ENCODE data around the gene SEMA6A.

The SEMA6A gene

DNA sequence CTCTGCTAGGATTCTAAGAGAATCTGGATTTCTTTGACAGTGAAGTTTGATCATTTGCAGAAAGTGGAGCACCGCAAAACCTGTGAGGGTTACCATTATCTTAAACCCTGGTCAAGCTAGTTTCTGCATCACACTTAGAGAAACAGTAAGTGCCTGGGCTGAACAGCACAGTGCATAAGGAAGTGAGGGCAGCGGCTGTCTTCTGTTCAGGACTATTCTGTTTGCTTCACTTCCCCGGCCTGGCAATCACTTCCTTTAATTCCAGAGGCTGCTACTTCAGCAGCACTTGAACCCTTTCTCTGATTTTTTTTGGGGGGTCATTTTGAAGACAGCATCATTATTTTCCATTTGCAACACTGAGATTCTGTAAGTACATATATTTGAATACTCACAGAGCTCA lies 32.0 kb downstream of the SEMA6A start:
- DNase-seq (ENCODE audit: low read depth), result no peak
- TF ChIP-seq, protein P1, sequence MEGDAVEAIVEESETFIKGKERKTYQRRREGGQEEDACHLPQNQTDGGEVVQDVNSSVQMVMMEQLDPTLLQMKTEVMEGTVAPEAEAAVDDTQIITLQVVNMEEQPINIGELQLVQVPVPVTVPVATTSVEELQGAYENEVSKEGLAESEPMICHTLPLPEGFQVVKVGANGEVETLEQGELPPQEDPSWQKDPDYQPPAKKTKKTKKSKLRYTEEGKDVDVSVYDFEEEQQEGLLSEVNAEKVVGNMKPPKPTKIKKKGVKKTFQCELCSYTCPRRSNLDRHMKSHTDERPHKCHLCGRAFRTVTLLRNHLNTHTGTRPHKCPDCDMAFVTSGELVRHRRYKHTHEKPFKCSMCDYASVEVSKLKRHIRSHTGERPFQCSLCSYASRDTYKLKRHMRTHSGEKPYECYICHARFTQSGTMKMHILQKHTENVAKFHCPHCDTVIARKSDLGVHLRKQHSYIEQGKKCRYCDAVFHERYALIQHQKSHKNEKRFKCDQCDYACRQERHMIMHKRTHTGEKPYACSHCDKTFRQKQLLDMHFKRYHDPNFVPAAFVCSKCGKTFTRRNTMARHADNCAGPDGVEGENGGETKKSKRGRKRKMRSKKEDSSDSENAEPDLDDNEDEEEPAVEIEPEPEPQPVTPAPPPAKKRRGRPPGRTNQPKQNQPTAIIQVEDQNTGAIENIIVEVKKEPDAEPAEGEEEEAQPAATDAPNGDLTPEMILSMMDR (IDR thresholded peaks at IDR 0.05; ENCODE audit: low read length, missing control alignments), result no peak
- no peak overlapping the region for H3K4me3 ChIP-seq (replicated peaks; ENCODE audit: low read depth, low read length)

DNA sequence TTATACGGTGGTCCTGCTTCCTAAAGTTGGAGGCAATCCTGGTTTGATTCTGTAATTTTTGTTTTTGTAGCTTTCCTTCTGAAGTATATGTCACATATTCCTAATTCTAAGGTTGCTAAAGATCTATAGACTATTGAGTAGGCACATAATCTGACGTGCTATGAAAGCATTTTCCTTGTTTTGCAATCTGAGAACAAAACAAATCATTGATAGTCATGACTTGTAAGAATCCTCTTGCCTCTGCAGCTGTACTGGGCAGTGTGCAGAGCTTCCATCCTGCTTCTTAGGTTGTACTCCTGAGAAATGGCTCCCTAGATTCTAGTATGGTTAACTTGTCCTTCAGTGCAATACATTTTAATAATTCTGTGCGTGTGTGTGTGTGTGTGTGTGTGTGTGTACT lies 35.4 kb downstream of the SEMA6A start:
- TF ChIP-seq, protein P1 (IDR thresholded peaks at IDR 0.05; ENCODE audit: low read length, missing control alignments), result no peak
- H3K4me3 ChIP-seq (replicated peaks; ENCODE audit: low read depth, low read length), result no peak overlapping the region
- no peak for DNase-seq (ENCODE audit: low read depth)

DNA sequence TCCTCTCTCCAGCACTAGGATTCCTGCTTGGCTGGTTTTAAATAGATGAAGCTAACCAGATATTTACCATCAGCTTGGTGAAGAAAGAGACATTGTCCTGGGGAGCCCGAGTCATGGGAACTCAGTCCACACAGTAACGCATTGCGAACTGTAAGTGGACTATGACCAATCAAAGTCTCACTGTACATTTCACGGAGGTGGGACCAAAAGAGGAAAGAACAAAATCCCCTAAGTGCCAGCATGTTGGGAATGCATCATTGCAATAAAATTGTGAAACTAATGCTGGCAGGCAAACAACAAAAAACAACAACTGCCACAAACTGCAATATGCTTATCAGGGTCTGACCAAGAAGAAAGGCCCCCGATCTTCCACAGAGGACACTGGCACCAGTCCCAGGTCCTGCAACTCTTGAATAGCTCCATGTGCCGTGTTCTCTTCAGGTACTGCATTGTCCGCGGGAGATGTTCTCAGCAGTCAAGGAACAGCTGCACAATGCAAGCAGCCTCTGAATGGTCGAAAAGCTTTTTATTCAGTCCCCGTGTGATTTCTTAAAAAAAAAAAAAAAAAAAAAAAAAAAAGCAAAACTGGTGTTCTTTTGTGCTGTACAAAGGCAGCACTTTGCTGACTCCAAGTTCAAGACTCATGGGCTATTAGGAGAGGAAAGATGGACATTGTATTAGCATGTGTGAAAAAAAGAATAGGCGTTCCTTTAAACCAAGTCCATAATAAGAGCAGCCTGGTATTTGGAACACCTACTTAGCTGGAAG lies 38.1 kb downstream of the SEMA6A start:
- TF ChIP-seq, protein P1 (IDR thresholded peaks at IDR 0.05; ENCODE audit: low read length, missing control alignments), result no peak
- no peak overlapping the region for H3K4me3 ChIP-seq (replicated peaks; ENCODE audit: low read depth, low read length)
- DNase-seq (ENCODE audit: low read depth), result peak; percentile 8

DNA sequence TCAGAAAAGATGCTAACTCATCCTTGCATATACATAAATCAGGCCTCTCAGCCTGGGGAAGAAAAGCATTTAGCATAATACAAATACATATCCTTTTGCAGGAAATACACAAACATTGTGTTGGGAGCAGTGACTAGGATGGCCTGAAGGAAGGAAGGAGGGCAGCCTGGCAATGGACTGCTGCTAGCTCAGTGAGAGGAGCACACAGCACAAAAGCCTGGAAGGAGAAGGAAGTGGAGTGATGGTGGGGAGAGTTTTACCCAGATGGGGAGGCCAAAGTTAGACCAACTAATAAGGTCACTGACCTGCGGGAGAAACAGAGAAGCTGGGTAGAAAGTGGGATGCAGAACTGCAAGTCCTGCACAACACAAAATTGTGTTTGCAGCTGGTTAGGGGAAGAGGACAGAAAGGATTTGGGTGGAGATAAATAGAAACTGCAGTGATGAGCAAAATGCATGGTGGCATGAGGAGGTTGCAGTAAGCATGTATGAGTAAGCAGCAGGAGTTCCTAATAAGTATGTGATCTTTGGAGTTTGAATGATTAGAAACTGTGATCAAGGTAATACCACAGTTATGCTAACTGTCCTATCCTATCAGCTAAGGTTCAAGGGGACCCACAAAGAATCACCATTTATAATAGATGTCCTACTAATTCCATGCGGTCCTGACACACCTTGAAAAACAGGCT lies 39.5 kb downstream of the SEMA6A start:
- TF ChIP-seq, protein P1 (IDR thresholded peaks at IDR 0.05; ENCODE audit: low read length, missing control alignments), result no peak
- DNase-seq (ENCODE audit: low read depth), result no peak
- no peak overlapping the region for H3K4me3 ChIP-seq (replicated peaks; ENCODE audit: low read depth, low read length)

DNA sequence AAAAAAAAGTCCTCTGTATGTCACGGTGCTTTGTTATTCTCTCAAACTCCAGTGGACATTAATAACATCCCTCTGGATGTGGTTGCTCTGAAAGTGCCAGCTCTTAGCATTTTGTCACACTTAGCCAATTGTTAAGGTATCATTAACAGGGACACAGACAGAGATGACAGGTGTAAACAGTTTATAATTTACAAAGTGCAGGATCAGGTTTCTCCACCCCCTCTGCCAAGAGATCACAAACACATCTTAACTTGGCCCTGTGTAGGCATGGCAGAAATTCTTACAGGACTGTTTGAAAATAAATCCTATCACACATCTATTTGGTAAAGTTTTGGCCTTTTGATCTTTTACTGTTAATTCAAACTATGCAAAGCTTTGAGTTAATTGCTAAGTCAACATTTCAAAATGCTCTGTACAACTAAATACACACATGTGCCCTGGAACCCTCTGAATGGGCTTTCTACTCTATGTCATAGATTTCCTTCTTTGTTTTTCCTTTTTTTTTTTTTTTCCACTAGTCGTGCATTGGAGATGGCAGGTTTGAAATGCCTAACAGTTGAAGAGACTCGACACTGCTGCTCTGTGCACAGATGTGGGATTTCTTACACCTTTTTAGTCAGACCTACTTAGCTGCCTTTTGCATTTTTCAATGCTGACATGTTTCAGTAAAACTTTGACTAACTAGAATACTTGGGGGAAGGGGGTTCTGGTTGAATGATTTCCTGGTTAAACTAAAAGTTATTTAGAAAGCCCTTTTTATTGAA lies 41.7 kb downstream of the SEMA6A start:
- no peak overlapping the region for H3K4me3 ChIP-seq (replicated peaks; ENCODE audit: low read depth, low read length)
- TF ChIP-seq, protein P1 (IDR thresholded peaks at IDR 0.05; ENCODE audit: low read length, missing control alignments), result no peak
- DNase-seq (ENCODE audit: low read depth), result no peak

DNA sequence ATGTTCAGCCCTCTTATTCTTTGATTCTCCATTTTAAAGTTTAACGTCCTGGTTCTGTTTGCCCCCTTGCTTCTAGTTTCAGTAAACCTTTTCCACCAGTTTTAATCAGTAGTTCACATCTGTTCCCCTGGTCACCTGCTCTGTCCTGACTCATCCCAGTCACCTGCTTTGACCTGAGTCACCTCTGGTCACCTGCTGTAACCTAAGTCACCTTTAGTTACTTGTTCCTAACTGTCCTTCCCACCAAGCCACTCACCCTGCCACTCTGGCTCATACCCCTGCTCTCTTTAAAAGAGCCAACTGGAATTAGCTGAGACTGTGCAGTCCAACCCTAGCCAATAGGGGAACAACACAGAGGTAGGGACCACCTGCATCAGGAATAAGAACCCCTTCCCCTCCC lies 43.0 kb downstream of the SEMA6A start:
- H3K4me3 ChIP-seq (replicated peaks; ENCODE audit: low read depth, low read length), result no peak overlapping the region
- DNase-seq (ENCODE audit: low read depth), result no peak
- TF ChIP-seq, protein P1 (IDR thresholded peaks at IDR 0.05; ENCODE audit: low read length, missing control alignments), result no peak
